Measurements from ENCODE around the gene GABARAP.
A peak's percentile ranks its signal among the peaks of the same experiment; 100 is the strongest.

The GABARAP gene

GRCh38 chr17:7241783-7242716, at the start of gene GABARAP:
Gene GABARAP, minus strand, starts transcription at chr17:7242449. Its CDS starts 119 bp downstream, at chr17:7242330.
- peak; percentile 87 for DNase-seq (ENCODE audit: low read depth)

GRCh38 chr17:7290685-7291084, 48.4 kb upstream of the GABARAP start:
- no peak for DNase-seq (ENCODE audit: low read depth)

GRCh38 chr17:7290166-7290565, 47.9 kb upstream of the GABARAP start:
- no peak for DNase-seq (ENCODE audit: low read depth)

GRCh38 chr17:7289256-7290032, 47.2 kb upstream of the GABARAP start:
- DNase-seq (ENCODE audit: low read depth): no peak

- no peak for DNase-seq (ENCODE audit: low read depth)
Measured at GRCh38 chr17:7285679-7286078, 43.4 kb upstream of the GABARAP start.

- DNase-seq (ENCODE audit: low read depth): no peak
Measured at GRCh38 chr17:7284911-7285310, 42.7 kb upstream of the GABARAP start.

- DNase-seq (ENCODE audit: low read depth): no peak
Measured at GRCh38 chr17:7283471-7284216, 41.4 kb upstream of the GABARAP start.

- no peak for DNase-seq (ENCODE audit: low read depth)
Measured at GRCh38 chr17:7282752-7283321, 40.6 kb upstream of the GABARAP start.

- DNase-seq (ENCODE audit: low read depth): no peak
Measured at GRCh38 chr17:7281953-7282751, 39.9 kb upstream of the GABARAP start.

GRCh38 chr17:7281074-7281952, 39.1 kb upstream of the GABARAP start, which contains the start of gene SLC2A4:
Gene SLC2A4, plus strand, starts transcription at chr17:7281718. Its CDS starts 217 bp downstream, at chr17:7281935.
- peak; percentile 90 for DNase-seq (ENCODE audit: low read depth)

- DNase-seq (ENCODE audit: low read depth): peak; percentile 83
Measured at GRCh38 chr17:7280519-7281073, 38.3 kb upstream of the GABARAP start.

- no peak for DNase-seq (ENCODE audit: low read depth)
Measured at GRCh38 chr17:7279448-7279847, 37.2 kb upstream of the GABARAP start.

GRCh38 chr17:7266784-7267183, 24.5 kb upstream of the GABARAP start:
- DNase-seq (ENCODE audit: low read depth): no peak

GRCh38 chr17:7263801-7264078, 21.5 kb upstream of the GABARAP start:
- no peak for DNase-seq (ENCODE audit: low read depth)

- no peak for DNase-seq (ENCODE audit: low read depth)
Measured at GRCh38 chr17:7262935-7263800, 20.9 kb upstream of the GABARAP start.

- no peak for DNase-seq (ENCODE audit: low read depth)
Measured at GRCh38 chr17:7262192-7262934, 20.1 kb upstream of the GABARAP start, which contains the start of gene CLDN7. Gene CLDN7, minus strand, starts transcription at chr17:7262478. Its CDS starts 435 bp downstream, at chr17:7262043.

GRCh38 chr17:7261379-7262191, 19.3 kb upstream of the GABARAP start:
- no peak for DNase-seq (ENCODE audit: low read depth)

Measured in activated T-cell treated with anti-CD3 and anti-CD28 coated beads for 48 hours (primary cell).